HK-2 (cell line): ENCODE results near the gene RAI14.
"Not testable (repeated sequence)": the region's sequence is repeated elsewhere in the genome, so short reads cannot be mapped to it uniquely, and the experiment has no call there.

Experiments
- DNase-seq: peaks from one replicate; pipeline ENCODE4 v3.0.0-alpha.2; 2018; ENCODE audit not compliant: unreplicated experiment

Gene RAI14

GRCh38 chr5:34818717-34819116, 162.6 kb downstream of the RAI14 start:
- no peak for DNase-seq

- no peak for DNase-seq
Observed at GRCh38 chr5:34820593-34820992, 164.5 kb downstream of the RAI14 start.

GRCh38 chr5:34822956-34823715, 167.0 kb downstream of the RAI14 start:
- no peak for DNase-seq

- no peak for DNase-seq
Observed at GRCh38 chr5:34826347-34826746, 170.2 kb downstream of the RAI14 start.

- DNase-seq = no peak
Observed at GRCh38 chr5:34827588-34828506, 171.7 kb downstream of the RAI14 start.

GRCh38 chr5:34830827-34831226, 174.7 kb downstream of the RAI14 start:
- not testable (repeated sequence) for DNase-seq

GRCh38 chr5:34831303-34831702, 175.2 kb downstream of the RAI14 start:
- DNase-seq = no peak

- DNase-seq = no peak
Observed at GRCh38 chr5:34832568-34832967, 176.4 kb downstream of the RAI14 start.

- DNase-seq = no peak
Observed at GRCh38 chr5:34833090-34833489, 177.0 kb downstream of the RAI14 start.

GRCh38 chr5:34833976-34834793, 178.1 kb downstream of the RAI14 start:
- no peak for DNase-seq

GRCh38 chr5:34834794-34835089, 178.6 kb downstream of the RAI14 start:
- DNase-seq = no peak

- no peak for DNase-seq
Observed at GRCh38 chr5:34835664-34836063, 179.5 kb downstream of the RAI14 start.

- DNase-seq = peak; percentile 27
Observed at GRCh38 chr5:34838785-34839714, 182.9 kb downstream of the RAI14 start, which contains the start of gene TTC23L. TTC23L (plus strand) TSS chr5:34839164; CDS start chr5:34840672, 1,508 bp downstream.

GRCh38 chr5:34841816-34842215, 185.7 kb downstream of the RAI14 start:
- no peak for DNase-seq

- DNase-seq = no peak
Observed at GRCh38 chr5:34842554-34842953, 186.4 kb downstream of the RAI14 start.

GRCh38 chr5:34843497-34843896, 187.4 kb downstream of the RAI14 start:
- DNase-seq = no peak

- no peak for DNase-seq
Observed at GRCh38 chr5:34844106-34844505, 188.0 kb downstream of the RAI14 start.

- no peak for DNase-seq
Observed at GRCh38 chr5:34844999-34845398, 188.9 kb downstream of the RAI14 start.

GRCh38 chr5:34847056-34847455, 190.9 kb downstream of the RAI14 start:
- no peak for DNase-seq

GRCh38 chr5:34847552-34847951, 191.4 kb downstream of the RAI14 start:
- no peak for DNase-seq

GRCh38 chr5:34848230-34848629, 192.1 kb downstream of the RAI14 start:
- DNase-seq = no peak
